OCI-LY7 (cell line): ENCODE results near the gene CEP104.

ENCODE experiments used
- CTCF ChIP-seq: fragments of 200-600 bp; sonication (generic); conservative IDR thresholded peaks from 2 replicates; pipeline ENCODE4 v1.5.1; 2014; ENCODE audit warnings: mild to moderate bottlenecking, antibody characterized with exemption, low read length, moderate library complexity, mixed read lengths
- EZH2phosphoT487 ChIP-seq: fragments of 200-600 bp; sonication (generic); IDR thresholded peaks from 2 replicates; pipeline ENCODE4 v1.6.1; 2018; ENCODE audit warnings: low read depth, borderline replicate concordance, mild to moderate bottlenecking, mixed run types, antibody characterized with exemption, low read length, moderate library complexity, mixed read lengths

GRCh38 chr1:3788756-3789420, 68.1 kb downstream of the CEP104 start:
- TF ChIP-seq CTCF, result no peak
- no peak for TF ChIP-seq EZH2phosphoT487
